ENCODE results near the gene NT5DC1. TPM values are rescaled to one million over a fixed set of nuclear protein-coding genes. Genes with fewer than 3 reads are reported as not detected.

Gene NT5DC1
- polyA plus RNA-seq, 4 donors = 18.4 to 59.5 (median 24.7) TPM

GRCh38 chr6:116133453-116133852, 32.8 kb downstream of the NT5DC1 start:
- H3K9me3 ChIP-seq (ENCODE audit: control insufficient read depth in 2 of 2, insufficient read depth in 1 of 2, low read depth in 1 of 2, low read length in 1 of 2) = no peaks in the 10 kb centered on the region
- no peak for FAIRE-seq
- no peak overlapping the region for H3K4me3 ChIP-seq (ENCODE audit: low read depth in 1 of 3, low read length in 3 of 3)
- WGBS, 3 donors = 89 to 96% (median 92%) methylated on average over 3 of the region's 3 CpGs
- H3K36me3 ChIP-seq (ENCODE audit: control insufficient read depth in 3 of 3, insufficient read depth in 2 of 3, low read depth in 1 of 3, low read length in 3 of 3) = peaks cover 0 to 4% (median 2%) of the 10 kb centered on the region in 3 donors
- DNase-seq = no peak
- no peaks in the 10 kb centered on the region for H3K27me3 ChIP-seq (ENCODE audit: control insufficient read depth in 3 of 3, insufficient read depth in 3 of 3, low read length in 3 of 3)
- no peak overlapping the region for H3K27ac ChIP-seq (ENCODE audit: low read depth in 1 of 3, low read length in 2 of 3)
- H3K4me1 ChIP-seq (ENCODE audit: control insufficient read depth in 3 of 3, insufficient read depth in 2 of 3, low read depth in 1 of 3, low read length in 2 of 3) = no peaks in the 10 kb centered on the region

- Histone ChIP-seq H3K4me1 (ENCODE audit: control insufficient read depth in 3 of 3, insufficient read depth in 2 of 3, low read depth in 1 of 3, low read length in 2 of 3) (no peaks in the 10 kb centered on the region), H3K27ac (ENCODE audit: low read depth in 1 of 3, low read length in 2 of 3) (no peak overlapping the region), H3K9me3 (ENCODE audit: control insufficient read depth in 2 of 2, insufficient read depth in 1 of 2, low read depth in 1 of 2, low read length in 1 of 2) (no peaks in the 10 kb centered on the region), H3K36me3 (ENCODE audit: control insufficient read depth in 3 of 3, insufficient read depth in 2 of 3, low read depth in 1 of 3, low read length in 3 of 3) (peaks cover 0 to 2% (median 2%) of the 10 kb centered on the region in 3 donors), H3K4me3 (ENCODE audit: low read depth in 1 of 3, low read length in 3 of 3) (no peak overlapping the region), H3K27me3 (ENCODE audit: control insufficient read depth in 3 of 3, insufficient read depth in 3 of 3, low read length in 3 of 3) (no peaks in the 10 kb centered on the region)
- 89 to 90% (median 89%) methylated on average over 1 of the region's 1 CpG for WGBS, 3 donors
- FAIRE-seq (no peak), DNase-seq (no peak)
Measured at GRCh38 chr6:116136373-116136772, 35.7 kb downstream of the NT5DC1 start.

GRCh38 chr6:116136933-116137340, 36.3 kb downstream of the NT5DC1 start:
- Histone ChIP-seq H3K4me1 (ENCODE audit: control insufficient read depth in 3 of 3, insufficient read depth in 2 of 3, low read depth in 1 of 3, low read length in 2 of 3) (no peaks in the 10 kb centered on the region), H3K27me3 (ENCODE audit: control insufficient read depth in 3 of 3, insufficient read depth in 3 of 3, low read length in 3 of 3) (no peaks in the 10 kb centered on the region), H3K36me3 (ENCODE audit: control insufficient read depth in 3 of 3, insufficient read depth in 2 of 3, low read depth in 1 of 3, low read length in 3 of 3) (peaks cover 0 to 2% (median 2%) of the 10 kb centered on the region in 3 donors), H3K27ac (ENCODE audit: low read depth in 1 of 3, low read length in 2 of 3) (no peak overlapping the region), H3K4me3 (ENCODE audit: low read depth in 1 of 3, low read length in 3 of 3) (no peak overlapping the region), H3K9me3 (ENCODE audit: control insufficient read depth in 2 of 2, insufficient read depth in 1 of 2, low read depth in 1 of 2, low read length in 1 of 2) (no peaks in the 10 kb centered on the region)
- FAIRE-seq (no peak), DNase-seq (no peak)
- 71 to 91% (median 73%) methylated on average over 5 of the region's 5 CpGs for WGBS, 3 donors

GRCh38 chr6:116139917-116140316, 39.3 kb downstream of the NT5DC1 start:
- Histone ChIP-seq H3K4me1 (ENCODE audit: control insufficient read depth in 3 of 3, insufficient read depth in 2 of 3, low read depth in 1 of 3, low read length in 2 of 3) (no peaks in the 10 kb centered on the region), H3K27me3 (ENCODE audit: control insufficient read depth in 3 of 3, insufficient read depth in 3 of 3, low read length in 3 of 3) (no peaks in the 10 kb centered on the region), H3K27ac (ENCODE audit: low read depth in 1 of 3, low read length in 2 of 3) (no peak overlapping the region), H3K4me3 (ENCODE audit: low read depth in 1 of 3, low read length in 3 of 3) (no peak overlapping the region), H3K9me3 (ENCODE audit: control insufficient read depth in 2 of 2, insufficient read depth in 1 of 2, low read depth in 1 of 2, low read length in 1 of 2) (no peaks in the 10 kb centered on the region), H3K36me3 (ENCODE audit: control insufficient read depth in 3 of 3, insufficient read depth in 2 of 3, low read depth in 1 of 3, low read length in 3 of 3) (no peaks in the 10 kb centered on the region)
- WGBS, 3 donors = 94 to 97% (median 96%) methylated on average over 4 of the region's 4 CpGs
- DNase-seq = peak in 1 of 2 donors; percentile 5
- no peak for FAIRE-seq

GRCh38 chr6:116144605-116145004, 44.0 kb downstream of the NT5DC1 start:
- Histone ChIP-seq H3K27me3 (ENCODE audit: control insufficient read depth in 3 of 3, insufficient read depth in 3 of 3, low read length in 3 of 3) (no peaks in the 10 kb centered on the region), H3K36me3 (ENCODE audit: control insufficient read depth in 3 of 3, insufficient read depth in 2 of 3, low read depth in 1 of 3, low read length in 3 of 3) (no peaks in the 10 kb centered on the region), H3K4me3 (ENCODE audit: low read depth in 1 of 3, low read length in 3 of 3) (no peak overlapping the region), H3K9me3 (ENCODE audit: control insufficient read depth in 2 of 2, insufficient read depth in 1 of 2, low read depth in 1 of 2, low read length in 1 of 2) (no peaks in the 10 kb centered on the region), H3K4me1 (ENCODE audit: control insufficient read depth in 3 of 3, insufficient read depth in 2 of 3, low read depth in 1 of 3, low read length in 2 of 3) (no peaks in the 10 kb centered on the region), H3K27ac (ENCODE audit: low read depth in 1 of 3, low read length in 2 of 3) (no peak overlapping the region)
- no peak for FAIRE-seq
- DNase-seq = no peak
- 76 to 89% (median 86%) methylated on average over 3 of the region's 3 CpGs for WGBS, 3 donors

- H3K4me3 ChIP-seq (ENCODE audit: low read depth in 1 of 3, low read length in 3 of 3) = no peak overlapping the region
- H3K9me3 ChIP-seq (ENCODE audit: control insufficient read depth in 2 of 2, insufficient read depth in 1 of 2, low read depth in 1 of 2, low read length in 1 of 2) = no peaks in the 10 kb centered on the region
- 81 to 90% (median 84%) methylated on average over 4 of the region's 4 CpGs for WGBS, 3 donors
- no peaks in the 10 kb centered on the region for H3K27me3 ChIP-seq (ENCODE audit: control insufficient read depth in 3 of 3, insufficient read depth in 3 of 3, low read length in 3 of 3)
- H3K27ac ChIP-seq (ENCODE audit: low read depth in 1 of 3, low read length in 2 of 3) = no peak overlapping the region
- FAIRE-seq (peak; percentile 33), DNase-seq (no peak)
- H3K4me1 ChIP-seq (ENCODE audit: control insufficient read depth in 3 of 3, insufficient read depth in 2 of 3, low read depth in 1 of 3, low read length in 2 of 3) = no peaks in the 10 kb centered on the region
- no peaks in the 10 kb centered on the region for H3K36me3 ChIP-seq (ENCODE audit: control insufficient read depth in 3 of 3, insufficient read depth in 2 of 3, low read depth in 1 of 3, low read length in 3 of 3)
Measured at GRCh38 chr6:116145803-116146675, 45.4 kb downstream of the NT5DC1 start.

GRCh38 chr6:116152620-116153019, 52.0 kb downstream of the NT5DC1 start:
- WGBS, 3 donors = 15 to 72% (median 55%) methylated on average over 1 of the region's 1 CpG
- Histone ChIP-seq H3K27me3 (ENCODE audit: control insufficient read depth in 3 of 3, insufficient read depth in 3 of 3, low read length in 3 of 3) (no peaks in the 10 kb centered on the region), H3K9me3 (ENCODE audit: control insufficient read depth in 2 of 2, insufficient read depth in 1 of 2, low read depth in 1 of 2, low read length in 1 of 2) (no peaks in the 10 kb centered on the region), H3K27ac (ENCODE audit: low read depth in 1 of 3, low read length in 2 of 3) (no peak overlapping the region), H3K36me3 (ENCODE audit: control insufficient read depth in 3 of 3, insufficient read depth in 2 of 3, low read depth in 1 of 3, low read length in 3 of 3) (peaks cover 0 to 2% (median 0%) of the 10 kb centered on the region in 3 donors), H3K4me1 (ENCODE audit: control insufficient read depth in 3 of 3, insufficient read depth in 2 of 3, low read depth in 1 of 3, low read length in 2 of 3) (no peaks in the 10 kb centered on the region), H3K4me3 (ENCODE audit: low read depth in 1 of 3, low read length in 3 of 3) (no peak overlapping the region)
- FAIRE-seq (no peak), DNase-seq (peak; percentile 39 to 55)

- Histone ChIP-seq H3K36me3 (ENCODE audit: control insufficient read depth in 3 of 3, insufficient read depth in 2 of 3, low read depth in 1 of 3, low read length in 3 of 3) (peaks cover 0 to 2% (median 0%) of the 10 kb centered on the region in 3 donors), H3K4me3 (ENCODE audit: low read depth in 1 of 3, low read length in 3 of 3) (no peak overlapping the region), H3K27me3 (ENCODE audit: control insufficient read depth in 3 of 3, insufficient read depth in 3 of 3, low read length in 3 of 3) (no peaks in the 10 kb centered on the region), H3K4me1 (ENCODE audit: control insufficient read depth in 3 of 3, insufficient read depth in 2 of 3, low read depth in 1 of 3, low read length in 2 of 3) (no peaks in the 10 kb centered on the region), H3K27ac (ENCODE audit: low read depth in 1 of 3, low read length in 2 of 3) (no peak overlapping the region), H3K9me3 (ENCODE audit: control insufficient read depth in 2 of 2, insufficient read depth in 1 of 2, low read depth in 1 of 2, low read length in 1 of 2) (no peaks in the 10 kb centered on the region)
- FAIRE-seq = no peak
- DNase-seq = no peak
- WGBS, 3 donors = 96 to 98% (median 97%) methylated on average over 2 of the region's 2 CpGs
Measured at GRCh38 chr6:116154887-116155286, 54.2 kb downstream of the NT5DC1 start.
